Ovary (tissue), 9 donors: ENCODE measurements around the gene ANKRD33B. TPM values are rescaled to one million over a fixed set of nuclear protein-coding genes. Genes with fewer than 3 reads are reported as not detected.

ENCODE experiments used
- DNase-seq, 5 donors: peaks; one replicate each; pipeline ENCODE4 v3.0.0-alpha.2; 2019 to 2020
- H3K27ac ChIP-seq, 2 donors: fragments of 200-600 bp; one replicate each; pipeline versions ENCODE4 v1.5.1 to v1.8.0; 2019 to 2022
- H3K27me3 ChIP-seq: fragments of 200-600 bp; one replicate; pipeline ENCODE4 v1.8.0; 2022
- H3K36me3 ChIP-seq: fragments of 200-600 bp; sonication (generic); one replicate; pipeline ENCODE4 v1.5.1; 2019
- H3K4me1 ChIP-seq: one replicate; pipeline ENCODE4 v1.8.1; 2013; ENCODE audit warnings: mild to moderate bottlenecking, moderate library complexity; ENCODE audit not compliant: insufficient read depth
- H3K4me3 ChIP-seq: fragments of 200-600 bp; sonication (generic); one replicate; pipeline ENCODE4 v1.5.1; 2017
- H3K9me3 ChIP-seq, 2 donors: fragments of 200-600 bp in 1 of 2; sonication (generic) in 1 of 2; one replicate each; pipeline versions ENCODE4 v1.5.1 to v1.8.1; 2013 to 2019; ENCODE audit warnings: mild to moderate bottlenecking in 1 of 2, moderate library complexity in 1 of 2
- EP300 ChIP-seq: sonication (generic); formaldehyde crosslinking; IDR thresholded peaks from one replicate; pipeline ENCODE4 v1.6.1; 2017; ENCODE audit warnings: antibody characterized with exemption
- POLR2A ChIP-seq: fragments of 450-650 bp; IDR thresholded peaks from one replicate; pipeline ENCODE4 v1.6.1; 2017; ENCODE audit warnings: antibody characterized with exemption, mild to moderate bottlenecking, moderate library complexity
- WGBS, 3 donors: extraction: QIAGEN DNeasy Blood & Tissue Kit in 1 of 3; methylation state at CpG; one replicate each; pipeline versions ENCODE4 v1.1.5 to v1.1.7; 2013 to 2017; 5-methylcytosine and 5-hydroxymethylcytosine counted together
- intact Hi-C, 4 donors: fragments of 100-400 bp; cut with DNase I; formaldehyde crosslinking; loops; one replicate each; pipeline versions ENCODE4 v1.11.0 to v1.15.1; 2022 to 2023
- polyA plus RNA-seq, 2 donors: library from polyadenylated mRNA; stranded (reverse); fragments of 200-250 nt in 1 of 2; fragments of 350-450 nt in 1 of 2; fragmentation: Illumina TruSeq in 1 of 2; extraction: RNeasy Lipid Tissue Mini Kit (QIAGEN cat#74804) in 1 of 2; gene quantifications; one replicate each; pipeline ENCODE4 v1.2.3, GENCODE V29; 2013 to 2014
- total RNA-seq, 7 donors: library from RNA; depleted of rRNA in 2 of 7; stranded (reverse); fragments of >200 nt in 2 of 7; fragmentation: NEBNext Ultra II Directional in 3 of 7; extraction: Animal tissue kit (Norgen Biotek cat#: 25700) in 3 of 7; gene quantifications; one replicate each; pipeline versions ENCODE4 v1.1.0 to v1.2.4, GENCODE V29; 2016 to 2023
- TF ChIP-seq, protein P1 (sequence below), 3 donors: fragments of 450-650 bp in 2 of 3; fragments of 200-600 bp in 1 of 3; IDR thresholded peaks; one replicate each; pipeline versions ENCODE4 v1.5.1 to v1.8.0; 2016 to 2022; ENCODE audit warnings: antibody characterized with exemption in 3 of 3, mild to moderate bottlenecking in 1 of 3
- donor health status: DM: no; HTN: no; CAD: no; lungs with moderate emphysema.
- donor health status: DM: no; HTN: no; CAD: no.
- donor health status: Bipolar disorder and iron deficiency.
- donor health status: DM: yes; HTN: yes; CAD: no.
- donor health status: DM: no; HTN: no; CAD: no.
- donor health status: DM: yes; HTN: yes; CAD: no.

ANKRD33B gene
- total and polyA plus RNA-seq, 9 donors: 0.65 to 13.3 (median 1.9) TPM

DNA sequence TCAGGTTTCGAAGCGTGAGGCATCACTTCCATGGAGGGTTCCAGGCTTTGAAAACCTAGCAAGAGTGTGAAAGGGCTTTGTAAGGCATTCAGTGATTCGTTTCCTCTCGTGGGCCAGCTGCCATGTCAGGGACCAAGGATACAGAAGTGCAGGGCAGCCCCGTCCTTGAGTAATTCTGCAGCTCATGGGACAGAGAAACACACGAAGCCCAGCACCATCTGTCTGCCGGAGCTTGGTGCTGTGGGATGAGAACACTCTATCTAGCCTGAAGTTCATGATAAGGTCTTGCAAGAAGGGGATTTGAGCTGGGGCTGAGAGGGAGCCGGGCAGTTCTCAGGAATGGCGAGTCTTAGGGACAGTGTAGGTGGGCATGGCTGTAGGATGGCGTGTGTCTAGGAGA, 55.8 kb downstream of the ANKRD33B start:
- no peak overlapping the region for H3K4me3 ChIP-seq
- intact Hi-C loops: loop anchor here in 2 of 4 donors (10.0 kb wide), 2 partner anchors 165 to 335 kb away; no protein-coding TSS in a partner anchor
- H3K9me3 ChIP-seq: no peaks in the 10 kb centered on the region
- WGBS, 3 donors: 74 to 87% (median 84%) methylated on average over 10 of the region's 10 CpGs
- TF ChIP-seq POLR2A (no peak), EP300 (no peak)
- TF ChIP-seq, protein P1, sequence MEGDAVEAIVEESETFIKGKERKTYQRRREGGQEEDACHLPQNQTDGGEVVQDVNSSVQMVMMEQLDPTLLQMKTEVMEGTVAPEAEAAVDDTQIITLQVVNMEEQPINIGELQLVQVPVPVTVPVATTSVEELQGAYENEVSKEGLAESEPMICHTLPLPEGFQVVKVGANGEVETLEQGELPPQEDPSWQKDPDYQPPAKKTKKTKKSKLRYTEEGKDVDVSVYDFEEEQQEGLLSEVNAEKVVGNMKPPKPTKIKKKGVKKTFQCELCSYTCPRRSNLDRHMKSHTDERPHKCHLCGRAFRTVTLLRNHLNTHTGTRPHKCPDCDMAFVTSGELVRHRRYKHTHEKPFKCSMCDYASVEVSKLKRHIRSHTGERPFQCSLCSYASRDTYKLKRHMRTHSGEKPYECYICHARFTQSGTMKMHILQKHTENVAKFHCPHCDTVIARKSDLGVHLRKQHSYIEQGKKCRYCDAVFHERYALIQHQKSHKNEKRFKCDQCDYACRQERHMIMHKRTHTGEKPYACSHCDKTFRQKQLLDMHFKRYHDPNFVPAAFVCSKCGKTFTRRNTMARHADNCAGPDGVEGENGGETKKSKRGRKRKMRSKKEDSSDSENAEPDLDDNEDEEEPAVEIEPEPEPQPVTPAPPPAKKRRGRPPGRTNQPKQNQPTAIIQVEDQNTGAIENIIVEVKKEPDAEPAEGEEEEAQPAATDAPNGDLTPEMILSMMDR (IDR thresholded peaks at IDR 0.05): no peak
- H3K27me3 ChIP-seq: no peaks in the 10 kb centered on the region
- H3K27ac ChIP-seq: no peak overlapping the region
- no peaks in the 10 kb centered on the region for H3K36me3 ChIP-seq
- no peaks in the 10 kb centered on the region for H3K4me1 ChIP-seq
- DNase-seq: no peak

DNA sequence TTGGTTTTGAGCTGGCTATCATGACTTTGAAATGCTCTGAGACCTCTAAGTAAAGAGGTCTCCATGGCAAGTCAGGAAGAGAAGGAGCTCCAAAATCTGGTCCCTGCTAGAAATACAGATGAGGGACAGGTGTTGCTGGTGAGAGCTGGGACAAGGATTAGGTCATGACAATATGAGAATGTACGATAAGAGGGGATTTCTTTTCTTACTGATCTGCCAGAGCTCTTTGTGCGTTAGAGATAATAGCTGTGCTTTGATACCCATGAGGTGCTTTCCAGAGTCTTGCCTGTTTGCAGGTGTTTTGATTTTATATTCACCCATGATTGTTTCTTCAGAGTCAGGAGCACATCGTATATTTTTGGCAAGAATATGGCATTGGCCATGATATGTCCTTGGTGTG, 56.5 kb downstream of the ANKRD33B start:
- DNase-seq: no peak
- WGBS, 3 donors: 79 to 91% (median 90%) methylated on average over 3 of the region's 3 CpGs
- intact Hi-C loops: loop anchor here in 2 of 4 donors (10.0 kb wide), 2 partner anchors 166 to 336 kb away; no protein-coding TSS in a partner anchor
- no peaks in the 10 kb centered on the region for H3K9me3 ChIP-seq
- H3K4me1 ChIP-seq: no peaks in the 10 kb centered on the region
- TF ChIP-seq, protein P1 (IDR thresholded peaks at IDR 0.05): no peak
- TF ChIP-seq EP300 (no peak), POLR2A (no peak)
- H3K27ac ChIP-seq: no peak overlapping the region
- H3K4me3 ChIP-seq: no peak overlapping the region
- H3K27me3 ChIP-seq: no peaks in the 10 kb centered on the region
- no peaks in the 10 kb centered on the region for H3K36me3 ChIP-seq

DNA sequence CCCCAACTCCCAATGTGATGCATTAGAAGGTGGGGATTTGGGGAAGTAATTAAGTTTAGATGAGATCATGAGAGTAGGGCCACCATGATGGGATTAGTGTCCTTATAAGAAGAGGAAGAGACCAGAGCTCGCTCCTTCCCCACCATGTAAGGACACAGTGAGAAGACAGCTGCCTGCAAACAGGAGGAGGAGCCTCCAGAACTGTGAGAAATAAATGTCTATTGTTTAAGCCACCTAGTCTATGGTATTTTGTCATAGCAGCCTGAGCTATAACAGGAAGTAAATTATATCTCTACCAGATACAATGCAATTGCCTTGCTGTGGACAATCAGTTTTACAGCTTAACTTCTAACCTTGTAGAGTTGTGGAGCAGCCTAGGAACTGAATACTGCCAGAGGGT, 58.0 kb downstream of the ANKRD33B start:
- no peak for DNase-seq
- intact Hi-C loops: loop anchor here in 2 of 4 donors (10.0 kb wide), 2 partner anchors 167 to 337 kb away; no protein-coding TSS in a partner anchor
- no peak overlapping the region for H3K4me3 ChIP-seq
- H3K9me3 ChIP-seq: no peaks in the 10 kb centered on the region
- no peaks in the 10 kb centered on the region for H3K36me3 ChIP-seq
- TF ChIP-seq, protein P1 (IDR thresholded peaks at IDR 0.05): no peak
- TF ChIP-seq EP300 (no peak), POLR2A (no peak)
- no peaks in the 10 kb centered on the region for H3K27me3 ChIP-seq
- peaks cover 3% of the 10 kb centered on the region for H3K4me1 ChIP-seq
- no peak overlapping the region for H3K27ac ChIP-seq
- 77 to 86% (median 86%) methylated on average over 1 of the region's 1 CpG for WGBS, 3 donors

DNA sequence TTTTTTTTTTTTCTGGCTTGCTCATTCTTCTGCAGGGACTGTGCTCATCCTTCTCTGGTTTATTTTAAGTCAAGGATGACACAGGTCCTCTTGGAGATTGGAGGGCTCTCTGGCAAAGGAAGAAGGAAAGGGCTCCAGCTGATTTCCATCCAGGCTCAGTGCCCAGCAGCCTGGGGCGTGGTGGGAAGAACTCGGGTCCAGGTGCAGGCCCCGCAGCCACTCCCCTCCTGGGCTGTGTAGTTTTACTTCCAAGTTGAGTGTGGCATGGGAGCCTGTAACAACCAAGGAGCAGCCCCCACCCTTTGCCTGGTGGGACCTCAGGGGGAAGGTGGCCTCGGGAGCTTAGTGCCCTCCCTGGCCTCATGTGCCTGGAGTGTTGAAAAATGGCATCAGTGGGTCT, 58.9 kb downstream of the ANKRD33B start:
- TF ChIP-seq, protein P1 (IDR thresholded peaks at IDR 0.05): no peak
- TF ChIP-seq POLR2A: no peak
- TF ChIP-seq EP300: no peak
- H3K27ac ChIP-seq: no peak overlapping the region
- no peaks in the 10 kb centered on the region for H3K9me3 ChIP-seq
- H3K4me1 ChIP-seq: peaks cover 3% of the 10 kb centered on the region
- intact Hi-C loops: loop anchor here in 2 of 4 donors (10.0 kb wide), 2 partner anchors 168 to 338 kb away; no protein-coding TSS in a partner anchor
- H3K4me3 ChIP-seq: no peak overlapping the region
- no peaks in the 10 kb centered on the region for H3K36me3 ChIP-seq
- H3K27me3 ChIP-seq: no peaks in the 10 kb centered on the region
- DNase-seq: no peak
- WGBS, 3 donors: 56 to 67% (median 59%) methylated on average over 4 of the region's 4 CpGs
